ENCODE data around the gene FHDC1.

FHDC1 gene

GRCh38 chr4:152939621-152940020 is 3.5 kb downstream of the FHDC1 start:
- peaks cover 8% of the 10 kb centered on the region for H3K4me1 ChIP-seq (ENCODE audit: control insufficient read depth, low read length)
- TF ChIP-seq CTCF (IDR thresholded peaks at IDR 0.05; ENCODE audit: low read depth, low read length, poor library complexity, severe bottlenecking) (no peak), EZH2phosphoT487 (IDR thresholded peaks at IDR 0.05; ENCODE audit: borderline replicate concordance, low read length) (no peak)
- H3K79me2 ChIP-seq (ENCODE audit: control insufficient read depth, low read length), result no peaks in the 10 kb centered on the region
- H3K36me3 ChIP-seq (ENCODE audit: control insufficient read depth, low read length), result no peaks in the 10 kb centered on the region
- H3K27ac ChIP-seq (ENCODE audit: low read depth, low read length), result no peak overlapping the region
- H3K4me2 ChIP-seq (ENCODE audit: low read length), result no peak overlapping the region
- H3K9me2 ChIP-seq (replicated peaks; ENCODE audit: control insufficient read depth, low read length), result no peaks in the 10 kb centered on the region
- no peak overlapping the region for H3K4me3 ChIP-seq (ENCODE audit: low read length)
- H3K27me3 ChIP-seq (ENCODE audit: control insufficient read depth, low read length), result peaks cover 61% of the 10 kb centered on the region
- H3F3A ChIP-seq (ENCODE audit: control insufficient read depth, insufficient read depth), result no peaks in the 10 kb centered on the region
- H4K20me1 ChIP-seq (ENCODE audit: control insufficient read depth, insufficient read depth, low read depth, low read length), result no peaks in the 10 kb centered on the region
- no peaks in the 10 kb centered on the region; the same call in 1 of the 2 replicates for H3K9me3 ChIP-seq (ENCODE audit: control insufficient read depth, insufficient read depth, low read length)

- Histone ChIP-seq H3K36me3 (ENCODE audit: control insufficient read depth, low read length) (no peaks in the 10 kb centered on the region), H3K9me3 (ENCODE audit: control insufficient read depth, insufficient read depth, low read length) (no peaks in the 10 kb centered on the region; the same call in 1 of the 2 replicates), H3K79me2 (ENCODE audit: control insufficient read depth, low read length) (no peaks in the 10 kb centered on the region), H3K4me1 (ENCODE audit: control insufficient read depth, low read length) (peaks cover 8% of the 10 kb centered on the region), H3K4me3 (ENCODE audit: low read length) (no peak overlapping the region), H3K27me3 (ENCODE audit: control insufficient read depth, low read length) (peaks cover 55% of the 10 kb centered on the region), H3K9me2 (replicated peaks; ENCODE audit: control insufficient read depth, low read length) (no peaks in the 10 kb centered on the region), H3F3A (ENCODE audit: control insufficient read depth, insufficient read depth) (no peaks in the 10 kb centered on the region), H3K27ac (ENCODE audit: low read depth, low read length) (no peak overlapping the region), H4K20me1 (ENCODE audit: control insufficient read depth, insufficient read depth, low read depth, low read length) (no peaks in the 10 kb centered on the region), H3K4me2 (ENCODE audit: low read length) (no peak overlapping the region)
- no peak for TF ChIP-seq EZH2phosphoT487 (IDR thresholded peaks at IDR 0.05; ENCODE audit: borderline replicate concordance, low read length)
- no peak for TF ChIP-seq CTCF (IDR thresholded peaks at IDR 0.05; ENCODE audit: low read depth, low read length, poor library complexity, severe bottlenecking)
Measured at GRCh38 chr4:152940461-152940860, 4.3 kb downstream of the FHDC1 start.

- Histone ChIP-seq H3K36me3 (ENCODE audit: control insufficient read depth, low read length) (no peaks in the 10 kb centered on the region), H3K27me3 (ENCODE audit: control insufficient read depth, low read length) (peaks cover 46% of the 10 kb centered on the region), H3K79me2 (ENCODE audit: control insufficient read depth, low read length) (no peaks in the 10 kb centered on the region), H3K9me2 (replicated peaks; ENCODE audit: control insufficient read depth, low read length) (no peaks in the 10 kb centered on the region), H3F3A (ENCODE audit: control insufficient read depth, insufficient read depth) (no peaks in the 10 kb centered on the region), H4K20me1 (ENCODE audit: control insufficient read depth, insufficient read depth, low read depth, low read length) (no peaks in the 10 kb centered on the region), H3K4me3 (ENCODE audit: low read length) (no peak overlapping the region), H3K9me3 (ENCODE audit: control insufficient read depth, insufficient read depth, low read length) (no peaks in the 10 kb centered on the region; the same call in 1 of the 2 replicates), H3K4me2 (ENCODE audit: low read length) (no peak overlapping the region), H3K4me1 (ENCODE audit: control insufficient read depth, low read length) (peaks cover 8% of the 10 kb centered on the region), H3K27ac (ENCODE audit: low read depth, low read length) (no peak overlapping the region)
- no peak for TF ChIP-seq EZH2phosphoT487 (IDR thresholded peaks at IDR 0.05; ENCODE audit: borderline replicate concordance, low read length)
- no peak for TF ChIP-seq CTCF (IDR thresholded peaks at IDR 0.05; ENCODE audit: low read depth, low read length, poor library complexity, severe bottlenecking)
Measured at GRCh38 chr4:152941411-152941810, 5.3 kb downstream of the FHDC1 start.
